GM15510 (cell line): ENCODE measurements around the gene ACTA2.

ENCODE experiments used
- POLR2A ChIP-seq: IDR thresholded peaks from 3 replicates; pipeline ENCODE4 v1.6.1; 2011; ENCODE audit warnings: borderline replicate concordance; ENCODE audit not compliant: insufficient read length; ENCODE audit errors: extremely low read depth

Gene ACTA2

GRCh38 chr10:88946200-88946599, 6.4 kb downstream of the ACTA2 start:
- TF ChIP-seq POLR2A, result no peak

GRCh38 chr10:88944813-88945212, 7.8 kb downstream of the ACTA2 start:
- no peak for TF ChIP-seq POLR2A

- TF ChIP-seq POLR2A, result no peak
Observed at GRCh38 chr10:88943778-88944177, 8.8 kb downstream of the ACTA2 start.

GRCh38 chr10:88941026-88941425, 11.5 kb downstream of the ACTA2 start:
- no peak for TF ChIP-seq POLR2A

GRCh38 chr10:88938938-88939337, 13.6 kb downstream of the ACTA2 start:
- TF ChIP-seq POLR2A, result no peak

- no peak for TF ChIP-seq POLR2A
Observed at GRCh38 chr10:88938039-88938438, 14.5 kb downstream of the ACTA2 start.

GRCh38 chr10:88936656-88937055, 15.9 kb downstream of the ACTA2 start:
- TF ChIP-seq POLR2A, result no peak

GRCh38 chr10:88934900-88935672, 17.5 kb downstream of the ACTA2 start:
- no peak for TF ChIP-seq POLR2A

GRCh38 chr10:88933564-88933963, 19.0 kb downstream of the ACTA2 start:
- TF ChIP-seq POLR2A, result no peak

- no peak for TF ChIP-seq POLR2A
Observed at GRCh38 chr10:88932539-88933256, 19.9 kb downstream of the ACTA2 start.

- TF ChIP-seq POLR2A, result no peak
Observed at GRCh38 chr10:88931548-88931947, 21.0 kb downstream of the ACTA2 start.

- TF ChIP-seq POLR2A, result no peak
Observed at GRCh38 chr10:88928254-88928653, 24.3 kb downstream of the ACTA2 start.

GRCh38 chr10:88927416-88927690, 25.2 kb downstream of the ACTA2 start:
- no peak for TF ChIP-seq POLR2A

GRCh38 chr10:88926566-88927415, 25.8 kb downstream of the ACTA2 start:
- TF ChIP-seq POLR2A, result no peak

- TF ChIP-seq POLR2A, result no peak
Observed at GRCh38 chr10:88923520-88923919, 29.1 kb downstream of the ACTA2 start.
